ENCODE measurements around the gene ZFAND4. TPM values are rescaled to one million over a fixed set of nuclear protein-coding genes. Genes with fewer than 3 reads are reported as not detected.

Gene ZFAND4
- total RNA-seq, 4 donors from 2014 or later, result 5.0 to 15.3 (median 7.9) TPM

DNA sequence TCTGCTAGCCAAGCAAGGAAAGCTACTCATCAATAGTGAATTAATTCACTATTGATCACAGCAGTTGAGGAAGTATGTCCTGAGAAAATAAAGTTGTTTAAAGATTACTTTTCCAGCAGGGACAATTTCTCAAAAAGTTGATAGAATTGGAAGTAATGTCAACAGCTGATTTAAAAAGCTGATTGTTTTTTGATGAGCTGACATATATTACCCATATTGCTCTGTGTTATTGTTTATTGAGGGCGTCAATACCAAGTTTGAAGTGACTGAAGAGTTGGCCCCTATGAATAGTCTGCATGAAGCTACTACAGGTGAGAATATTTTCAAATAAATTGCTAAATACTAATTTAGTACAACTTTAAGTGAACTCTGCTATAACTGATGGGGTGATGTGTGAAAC lies 28.0 kb downstream of the ZFAND4 start:
- Histone ChIP-seq H3K4me1 (no peaks in the 10 kb centered on the region), H3K36me3 (peaks cover 0 to 71% (median 0%) of the 10 kb centered on the region in 3 donors), H3K27me3 (no peaks in the 10 kb centered on the region), H3K27ac (no peak overlapping the region), H3K9me3 (no peaks in the 10 kb centered on the region), H3K4me3 (no peak overlapping the region)
- DNase-seq, result no peak
- 92 to 96% methylated on average over 1 of the region's 1 CpG for WGBS, 2 donors
- no peak for TF ChIP-seq POLR2A (IDR thresholded peaks at IDR 0.05)
- TF ChIP-seq, protein P1, sequence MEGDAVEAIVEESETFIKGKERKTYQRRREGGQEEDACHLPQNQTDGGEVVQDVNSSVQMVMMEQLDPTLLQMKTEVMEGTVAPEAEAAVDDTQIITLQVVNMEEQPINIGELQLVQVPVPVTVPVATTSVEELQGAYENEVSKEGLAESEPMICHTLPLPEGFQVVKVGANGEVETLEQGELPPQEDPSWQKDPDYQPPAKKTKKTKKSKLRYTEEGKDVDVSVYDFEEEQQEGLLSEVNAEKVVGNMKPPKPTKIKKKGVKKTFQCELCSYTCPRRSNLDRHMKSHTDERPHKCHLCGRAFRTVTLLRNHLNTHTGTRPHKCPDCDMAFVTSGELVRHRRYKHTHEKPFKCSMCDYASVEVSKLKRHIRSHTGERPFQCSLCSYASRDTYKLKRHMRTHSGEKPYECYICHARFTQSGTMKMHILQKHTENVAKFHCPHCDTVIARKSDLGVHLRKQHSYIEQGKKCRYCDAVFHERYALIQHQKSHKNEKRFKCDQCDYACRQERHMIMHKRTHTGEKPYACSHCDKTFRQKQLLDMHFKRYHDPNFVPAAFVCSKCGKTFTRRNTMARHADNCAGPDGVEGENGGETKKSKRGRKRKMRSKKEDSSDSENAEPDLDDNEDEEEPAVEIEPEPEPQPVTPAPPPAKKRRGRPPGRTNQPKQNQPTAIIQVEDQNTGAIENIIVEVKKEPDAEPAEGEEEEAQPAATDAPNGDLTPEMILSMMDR (IDR thresholded peaks at IDR 0.05), result no peak
- intact Hi-C loops (cut with DNase I), result no loop called here

DNA sequence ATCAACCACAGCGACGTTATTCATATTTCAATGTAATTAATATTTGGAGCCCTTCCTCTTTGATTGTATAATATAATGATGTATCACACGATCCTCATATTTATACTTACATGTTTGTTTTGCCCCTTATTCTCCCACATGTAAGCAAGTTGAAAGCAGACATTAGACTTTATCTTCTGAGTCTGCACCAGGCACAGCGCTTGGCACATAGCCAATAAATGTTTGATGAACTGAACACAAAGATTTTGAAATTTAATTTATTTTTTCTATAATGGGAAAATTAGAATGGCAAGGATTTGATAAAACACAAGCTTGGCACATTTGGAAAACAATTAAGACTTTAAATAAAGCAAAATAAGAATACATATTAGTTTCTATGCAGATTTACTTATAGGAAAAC lies 31.6 kb downstream of the ZFAND4 start:
- no peak overlapping the region for H3K4me3 ChIP-seq

DNA sequence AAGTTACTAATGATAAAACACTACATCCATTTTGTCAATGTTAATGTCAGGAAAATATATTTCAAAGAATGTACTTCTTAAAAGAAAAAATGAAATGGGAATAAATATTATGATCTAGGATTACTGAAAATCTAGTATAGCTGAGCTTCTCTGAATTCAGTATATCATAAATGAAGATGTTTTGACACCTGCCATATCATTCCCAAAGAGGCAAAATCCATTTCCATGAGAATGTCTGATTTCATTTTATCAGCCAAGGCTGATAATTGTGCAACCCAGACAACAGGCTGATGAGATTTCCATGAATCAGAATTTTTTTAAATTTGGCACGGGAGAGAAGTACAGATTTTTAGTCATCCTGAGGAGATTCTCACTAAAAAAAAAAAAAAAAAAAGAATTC lies 32.5 kb downstream of the ZFAND4 start:
- intact Hi-C loops (cut with DNase I), result no loop called here
- Histone ChIP-seq H3K36me3 (peaks cover 0 to 69% (median 0%) of the 10 kb centered on the region in 3 donors), H3K9me3 (no peaks in the 10 kb centered on the region), H3K4me3 (no peak overlapping the region), H3K27me3 (no peaks in the 10 kb centered on the region), H3K27ac (no peak overlapping the region), H3K4me1 (no peaks in the 10 kb centered on the region)
- TF ChIP-seq, protein P1 (IDR thresholded peaks at IDR 0.05), result no peak
- TF ChIP-seq POLR2A (IDR thresholded peaks at IDR 0.05), result no peak
- 78 to 91% methylated on average over 1 of the region's 1 CpG for WGBS, 2 donors
- DNase-seq, result no peak

More for the DNA sequence above, 31.6 kb downstream of the ZFAND4 start:
- no peak for DNase-seq
- no peak overlapping the region for H3K27ac ChIP-seq
- no peaks in the 10 kb centered on the region for H3K9me3 ChIP-seq
- WGBS, 2 donors, result 87 to 90% methylated on average over 4 of the region's 4 CpGs
- intact Hi-C loops (cut with DNase I), result no loop called here
- no peak for TF ChIP-seq POLR2A (IDR thresholded peaks at IDR 0.05)
- H3K27me3 ChIP-seq, result no peaks in the 10 kb centered on the region
- peaks cover 0 to 71% (median 0%) of the 10 kb centered on the region in 3 donors for H3K36me3 ChIP-seq
- H3K4me1 ChIP-seq, result no peaks in the 10 kb centered on the region

DNA sequence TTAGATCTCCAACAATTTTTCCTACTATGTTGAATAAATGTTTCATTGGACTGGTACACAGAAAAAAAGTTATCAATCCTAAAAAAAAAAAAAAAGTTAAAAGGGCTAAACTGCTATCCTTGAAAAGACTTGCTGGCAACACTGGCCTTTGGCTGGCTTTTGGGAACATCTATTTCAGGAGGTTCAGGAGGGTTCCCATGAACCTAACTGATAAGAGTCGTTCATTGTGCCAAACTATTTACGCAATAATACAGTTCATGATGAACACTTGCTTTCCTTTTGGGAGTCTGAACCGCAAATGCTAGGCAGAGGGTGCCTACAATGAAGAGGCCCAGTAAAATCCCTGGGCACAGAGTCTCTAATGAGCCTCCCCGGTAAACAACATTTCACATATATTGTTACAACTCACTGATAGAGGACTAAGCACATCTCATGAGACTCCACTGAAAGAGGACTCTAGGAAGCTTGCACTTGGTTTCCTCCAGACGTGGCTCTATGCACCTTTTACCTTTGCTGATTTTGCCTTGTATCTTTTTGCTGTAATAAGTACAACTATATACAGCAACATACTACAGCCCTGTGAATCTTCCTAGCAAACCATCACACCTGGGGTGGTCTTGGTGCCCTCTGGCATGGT lies 45.0 kb downstream of the ZFAND4 start:
- WGBS, 2 donors, result 86 to 91% methylated on average over 5 of the region's 5 CpGs

DNA sequence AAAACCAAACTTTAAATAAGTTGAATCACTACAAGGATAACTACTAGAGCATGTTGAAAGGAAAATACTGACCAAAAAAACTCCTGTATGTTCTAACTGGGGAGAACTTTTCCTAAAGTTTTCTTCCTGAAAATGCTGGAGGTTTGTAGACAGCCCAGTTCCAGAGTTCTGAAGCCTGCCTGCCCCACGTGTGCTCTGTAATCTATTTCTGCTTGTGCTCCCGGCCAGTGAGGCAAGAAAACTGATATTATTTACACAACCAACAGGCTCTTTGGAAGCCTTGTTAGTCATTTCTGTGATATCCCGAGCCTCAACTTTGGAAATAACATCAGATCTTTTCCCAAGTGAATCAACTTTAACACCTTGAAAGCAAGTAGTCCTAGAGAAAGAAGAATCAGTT lies 46.7 kb downstream of the ZFAND4 start:
- no peaks in the 10 kb centered on the region for H3K9me3 ChIP-seq
- 81% methylated on average over 3 of the region's 3 CpGs for WGBS, 2 donors
- no peak for TF ChIP-seq POLR2A (IDR thresholded peaks at IDR 0.05)
- TF ChIP-seq, protein P1 (IDR thresholded peaks at IDR 0.05), result no peak
- intact Hi-C loops (cut with DNase I), result no loop called here
- no peak overlapping the region for H3K27ac ChIP-seq
- DNase-seq, result no peak
- H3K4me1 ChIP-seq, result no peaks in the 10 kb centered on the region
- H3K36me3 ChIP-seq, result peaks cover 0 to 42% (median 0%) of the 10 kb centered on the region in 3 donors
- H3K27me3 ChIP-seq, result no peaks in the 10 kb centered on the region
- H3K4me3 ChIP-seq, result no peak overlapping the region

More for the DNA sequence above, 45.0 kb downstream of the ZFAND4 start:
- Histone ChIP-seq H3K27me3 (no peaks in the 10 kb centered on the region), H3K4me3 (no peak overlapping the region), H3K27ac (no peak overlapping the region), H3K9me3 (no peaks in the 10 kb centered on the region), H3K36me3 (peaks cover 0 to 36% (median 0%) of the 10 kb centered on the region in 3 donors), H3K4me1 (no peaks in the 10 kb centered on the region)
- no peak for DNase-seq
- TF ChIP-seq, protein P1 (IDR thresholded peaks at IDR 0.05), result no peak
- TF ChIP-seq POLR2A (IDR thresholded peaks at IDR 0.05), result no peak
- intact Hi-C loops (cut with DNase I), result no loop called here
